KMS-11 (cell line): Measurements from ENCODE around the gene TNFAIP3.
A peak's percentile ranks its signal among the peaks of the same experiment; 100 is the strongest.

ENCODE experiments used
- H2AFZ ChIP-seq: fragments of 200-600 bp; sonication (generic); 2 replicates; pipeline ENCODE4 v1.6.1; 2016; ENCODE audit warnings: antibody characterized with exemption, mixed run types, low read depth
- H3K27ac ChIP-seq: fragments of 200-600 bp; sonication (generic); 2 replicates; pipeline ENCODE4 v1.6.1; 2016; ENCODE audit warnings: mild to moderate bottlenecking, mixed run types
- H3K27me3 ChIP-seq: fragments of 200-600 bp; sonication (generic); 2 replicates; pipeline ENCODE4 v1.6.1; 2017; ENCODE audit warnings: mild to moderate bottlenecking, low read depth, mixed run types, moderate library complexity; ENCODE audit not compliant: insufficient read depth
- H3K36me3 ChIP-seq: fragments of 200-600 bp; sonication (generic); 2 replicates; pipeline ENCODE4 v1.6.1; 2017; ENCODE audit warnings: mild to moderate bottlenecking, mixed run types; ENCODE audit not compliant: insufficient read depth
- H3K4me1 ChIP-seq: fragments of 200-600 bp; sonication (generic); 2 replicates; pipeline ENCODE4 v1.6.1; 2016; ENCODE audit warnings: mild to moderate bottlenecking, low read depth, mixed run types; ENCODE audit not compliant: poor library complexity, severe bottlenecking
- H3K4me2 ChIP-seq: fragments of 200-600 bp; sonication (generic); 2 replicates; pipeline ENCODE4 v1.7.0; 2016; ENCODE audit warnings: mild to moderate bottlenecking, mixed run types
- H3K4me3 ChIP-seq: fragments of 200-600 bp; sonication (generic); IDR thresholded peaks from 2 replicates; pipeline ENCODE4 v1.6.1; 2017; ENCODE audit warnings: low read depth, low read length, mixed read lengths; ENCODE audit not compliant: insufficient read depth
- H3K79me2 ChIP-seq: fragments of 200-600 bp; sonication (generic); 2 replicates; pipeline ENCODE4 v1.6.1; 2016; ENCODE audit warnings: low read depth, mixed run types; ENCODE audit not compliant: insufficient read depth
- H3K9ac ChIP-seq: fragments of 200-600 bp; sonication (generic); 2 replicates; pipeline ENCODE4 v1.6.1; 2016; ENCODE audit warnings: mild to moderate bottlenecking, mixed run types
- H4K20me1 ChIP-seq: fragments of 200-600 bp; sonication (generic); 2 replicates; pipeline ENCODE4 v1.6.1; 2016; ENCODE audit warnings: mild to moderate bottlenecking, mixed run types; ENCODE audit not compliant: insufficient read depth
- TF ChIP-seq, protein P1 (sequence below): fragments of 200-600 bp; sonication (generic); conservative IDR thresholded peaks from 2 replicates; pipeline ENCODE4 v1.6.1; 2017; ENCODE audit warnings: low read depth, mild to moderate bottlenecking, antibody characterized with exemption, low read length, moderate library complexity, mixed read lengths

The TNFAIP3 gene

DNA sequence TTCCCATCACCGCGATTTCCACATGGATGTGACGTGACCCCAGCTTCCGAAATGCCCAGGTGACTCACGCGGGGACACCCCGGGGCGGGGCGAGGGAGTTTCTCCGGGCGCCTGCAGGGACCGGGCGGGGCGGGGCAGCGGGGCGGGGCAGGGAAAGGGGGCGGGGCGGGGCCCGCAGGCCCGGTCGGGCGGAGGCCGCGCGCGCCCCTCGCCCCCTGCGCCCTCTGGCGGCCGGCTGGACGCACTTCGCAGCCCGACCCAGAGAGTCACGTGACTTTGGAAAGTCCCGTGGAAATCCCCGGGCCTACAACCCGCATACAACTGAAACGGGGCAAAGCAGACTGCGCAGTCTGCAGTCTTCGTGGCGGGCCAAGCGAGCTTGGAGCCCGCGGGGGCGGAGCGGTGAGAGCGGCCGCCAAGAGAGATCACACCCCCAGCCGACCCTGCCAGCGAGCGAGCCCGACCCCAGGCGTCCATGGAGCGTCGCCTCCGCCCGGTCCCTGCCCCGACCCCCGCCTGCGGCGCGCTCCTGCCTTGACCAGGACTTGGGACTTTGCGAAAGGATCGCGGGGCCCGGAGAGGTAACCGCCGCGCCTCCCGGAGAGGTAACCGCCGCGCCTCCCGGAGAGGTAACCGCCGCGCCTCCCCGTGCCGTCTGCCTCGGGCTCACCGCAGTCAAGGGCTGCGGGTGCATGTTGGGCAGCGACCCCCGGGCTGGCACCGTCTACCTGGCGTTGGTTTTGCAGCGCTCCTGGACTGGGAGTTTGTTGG lies at the start of gene TNFAIP3:
TSS of gene TNFAIP3 (plus strand) at position 346 of the 771 bp plus-strand sequence. CDS start 3,969 bp downstream, outside the sequence.
- H3K27ac ChIP-seq = peak within 1 kb of the TSS; percentile 90
- H3K4me2 ChIP-seq = peak within 1 kb of the TSS; percentile 99
- no peak within 1 kb of the TSS for H3K4me3 ChIP-seq
- peaks cover 16% of the 10 kb centered on the region for H3K4me1 ChIP-seq
- peaks cover 61% of the 10 kb centered on the region for H3K79me2 ChIP-seq
- no peaks in the 10 kb centered on the region for H3K27me3 ChIP-seq
- H4K20me1 ChIP-seq = no peaks in the 10 kb centered on the region
- H3K36me3 ChIP-seq = peaks cover 11% of the 10 kb centered on the region; the same call in 1 of the 2 replicates
- H3K9ac ChIP-seq = peak within 1 kb of the TSS; percentile 92
- TF ChIP-seq, protein P1, sequence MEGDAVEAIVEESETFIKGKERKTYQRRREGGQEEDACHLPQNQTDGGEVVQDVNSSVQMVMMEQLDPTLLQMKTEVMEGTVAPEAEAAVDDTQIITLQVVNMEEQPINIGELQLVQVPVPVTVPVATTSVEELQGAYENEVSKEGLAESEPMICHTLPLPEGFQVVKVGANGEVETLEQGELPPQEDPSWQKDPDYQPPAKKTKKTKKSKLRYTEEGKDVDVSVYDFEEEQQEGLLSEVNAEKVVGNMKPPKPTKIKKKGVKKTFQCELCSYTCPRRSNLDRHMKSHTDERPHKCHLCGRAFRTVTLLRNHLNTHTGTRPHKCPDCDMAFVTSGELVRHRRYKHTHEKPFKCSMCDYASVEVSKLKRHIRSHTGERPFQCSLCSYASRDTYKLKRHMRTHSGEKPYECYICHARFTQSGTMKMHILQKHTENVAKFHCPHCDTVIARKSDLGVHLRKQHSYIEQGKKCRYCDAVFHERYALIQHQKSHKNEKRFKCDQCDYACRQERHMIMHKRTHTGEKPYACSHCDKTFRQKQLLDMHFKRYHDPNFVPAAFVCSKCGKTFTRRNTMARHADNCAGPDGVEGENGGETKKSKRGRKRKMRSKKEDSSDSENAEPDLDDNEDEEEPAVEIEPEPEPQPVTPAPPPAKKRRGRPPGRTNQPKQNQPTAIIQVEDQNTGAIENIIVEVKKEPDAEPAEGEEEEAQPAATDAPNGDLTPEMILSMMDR = peak; percentile 37; the same call in 1 of the 2 replicates
- peak within 1 kb of the TSS; percentile 91 for H2AFZ ChIP-seq

DNA sequence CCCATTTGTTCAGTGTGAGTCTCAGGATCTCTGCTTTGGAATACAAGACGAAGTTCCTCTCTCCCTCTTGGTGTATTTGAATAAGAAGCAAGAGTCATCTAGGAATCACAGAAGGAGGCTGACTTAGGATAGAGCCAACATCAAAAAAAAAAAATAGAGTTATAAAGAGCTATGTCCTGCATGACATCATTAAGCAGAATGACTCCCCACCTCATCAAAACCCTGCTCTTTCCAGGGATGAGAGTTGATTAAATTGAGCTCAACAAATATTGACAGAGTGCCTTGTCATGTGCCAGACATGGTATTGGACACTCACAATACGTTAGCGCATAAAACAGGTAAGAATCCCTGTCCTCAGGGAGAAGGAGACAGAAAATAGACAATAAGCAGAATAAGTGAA lies 48.6 kb upstream of the TNFAIP3 start:
- TF ChIP-seq, protein P1 = no peak
- Histone ChIP-seq H3K4me2 (no peak overlapping the region), H3K4me1 (peaks cover 22% of the 10 kb centered on the region), H3K36me3 (no peaks in the 10 kb centered on the region), H3K79me2 (no peaks in the 10 kb centered on the region), H3K27ac (no peak overlapping the region), H3K27me3 (no peaks in the 10 kb centered on the region), H2AFZ (no peak overlapping the region), H3K9ac (no peak overlapping the region), H3K4me3 (no peak overlapping the region), H4K20me1 (no peaks in the 10 kb centered on the region)

DNA sequence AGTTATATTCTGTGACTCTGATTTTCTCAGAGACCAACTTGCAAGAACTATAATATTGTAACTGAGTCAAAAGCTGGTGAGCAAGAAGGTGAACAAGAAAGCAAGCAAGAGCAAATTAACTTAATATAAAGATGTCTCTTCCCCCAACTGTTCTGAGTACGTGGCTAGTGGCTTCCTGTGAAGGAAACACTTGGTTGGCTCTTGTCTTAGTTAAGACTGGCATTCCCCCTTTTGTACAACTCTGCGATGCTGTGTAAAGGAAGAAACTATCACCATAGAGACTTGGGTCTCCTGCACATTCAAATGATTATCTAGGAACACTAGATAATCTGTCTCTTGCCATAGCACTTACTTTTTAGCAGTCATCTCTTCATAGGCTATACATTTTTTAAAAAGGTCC lies 47.3 kb upstream of the TNFAIP3 start:
- Histone ChIP-seq H3K27me3 (no peaks in the 10 kb centered on the region), H3K4me3 (no peak overlapping the region), H3K4me2 (no peak overlapping the region), H3K4me1 (peaks cover 22% of the 10 kb centered on the region), H3K36me3 (no peaks in the 10 kb centered on the region), H3K9ac (no peak overlapping the region), H3K79me2 (no peaks in the 10 kb centered on the region), H4K20me1 (no peaks in the 10 kb centered on the region), H3K27ac (no peak overlapping the region), H2AFZ (no peak overlapping the region)
- TF ChIP-seq, protein P1 = no peak

DNA sequence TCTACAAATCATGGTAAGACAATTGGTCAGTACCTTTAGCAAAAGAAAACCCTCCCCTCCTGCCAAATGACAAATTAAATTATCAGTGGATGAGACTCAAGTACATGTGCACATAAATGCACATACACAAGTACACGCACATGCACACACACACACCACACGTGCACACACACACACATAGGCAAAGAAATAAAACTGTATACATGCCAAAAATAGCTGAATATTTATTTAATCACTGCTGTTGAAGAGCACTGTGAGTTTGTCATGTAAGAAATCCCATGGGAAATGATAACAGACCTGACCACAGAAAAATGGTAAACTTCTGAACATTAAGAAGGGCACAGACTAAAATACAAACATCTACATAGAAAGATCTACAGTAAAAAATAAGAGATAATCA lies 46.6 kb upstream of the TNFAIP3 start:
- no peak overlapping the region for H3K27ac ChIP-seq
- no peak overlapping the region; the same call in 1 of the 2 replicates for H2AFZ ChIP-seq
- no peak overlapping the region for H3K4me2 ChIP-seq
- H4K20me1 ChIP-seq = no peaks in the 10 kb centered on the region
- H3K9ac ChIP-seq = no peak overlapping the region
- TF ChIP-seq, protein P1 = no peak
- no peaks in the 10 kb centered on the region for H3K36me3 ChIP-seq
- no peaks in the 10 kb centered on the region for H3K79me2 ChIP-seq
- no peaks in the 10 kb centered on the region for H3K27me3 ChIP-seq
- no peak overlapping the region for H3K4me3 ChIP-seq
- H3K4me1 ChIP-seq = peaks cover 22% of the 10 kb centered on the region
